Lung (tissue), 12 donors: ENCODE data around the gene GRID1. TPM values are rescaled to one million over a fixed set of nuclear protein-coding genes. Genes with fewer than 3 reads are reported as not detected.

Source experiments
- ATAC-seq: fragments of 200-7000 bp; cut with Tn5 transposase; one replicate; pipeline ENCODE4 v1.9.1; 2020; ENCODE audit warnings: moderate number of reproducible peaks; ENCODE audit not compliant: insufficient read depth, low FRiP score
- DNase-seq, 3 donors: peaks; one replicate each; pipeline ENCODE4 v3.0.0-alpha.2; 2013 to 2017
- H3K27ac ChIP-seq, 2 donors: one replicate each; pipeline ENCODE4 v1.5.1; 2013; ENCODE audit warnings: mild to moderate bottlenecking in 2 of 2, moderate library complexity in 2 of 2, control low read depth in 1 of 2, inconsistent platforms in 1 of 2, low read depth in 1 of 2, low read length in 1 of 2
- H3K27me3 ChIP-seq, 3 donors: one replicate each; pipeline ENCODE4 v1.5.1; 2013; ENCODE audit warnings: low read length in 2 of 3; ENCODE audit not compliant: control insufficient read depth in 3 of 3, insufficient read depth in 3 of 3
- H3K36me3 ChIP-seq, 4 donors: one replicate each; pipeline ENCODE4 v1.5.1; 2013; ENCODE audit warnings: low read length in 4 of 4, mild to moderate bottlenecking in 1 of 4, moderate library complexity in 1 of 4; ENCODE audit not compliant: control insufficient read depth in 4 of 4, insufficient read depth in 4 of 4
- H3K4me1 ChIP-seq, 5 donors: one replicate each; pipeline ENCODE4 v1.5.1; 2013; ENCODE audit warnings: low read length in 5 of 5, mild to moderate bottlenecking in 2 of 5, moderate library complexity in 1 of 5; ENCODE audit not compliant: control insufficient read depth in 5 of 5, insufficient read depth in 5 of 5
- H3K4me3 ChIP-seq: one replicate; pipeline ENCODE4 v1.5.1; 2013; ENCODE audit warnings: mild to moderate bottlenecking, control low read depth, moderate library complexity
- H3K9ac ChIP-seq, 2 donors: one replicate each; pipeline ENCODE4 v1.5.1; 2013; ENCODE audit warnings: low read length in 2 of 2, control low read depth in 1 of 2; ENCODE audit not compliant: insufficient read depth in 1 of 2
- H3K9me3 ChIP-seq, 4 donors: one replicate each; pipeline ENCODE4 v1.5.1; 2013; ENCODE audit warnings: low read length in 3 of 4, mild to moderate bottlenecking in 1 of 4, moderate library complexity in 1 of 4; ENCODE audit not compliant: control insufficient read depth in 4 of 4, insufficient read depth in 3 of 4
- CTCF ChIP-seq: IDR thresholded peaks from 2 replicates; pipeline ENCODE4 v1.5.1; 2012; ENCODE audit warnings: mild to moderate bottlenecking; ENCODE audit errors: control extremely low read depth, extremely low read depth
- WGBS, 2 donors: extraction: QIAGEN DNeasy Blood & Tissue Kit; methylation state at CpG; one replicate each; pipeline ENCODE4 v1.1.7; 2013; 5-methylcytosine and 5-hydroxymethylcytosine counted together
- polyA plus RNA-seq, 2 donors: library from polyadenylated mRNA; stranded (reverse); fragments of 200-250 nt; gene quantifications; one replicate each; pipeline ENCODE4 v1.2.1, GENCODE V29; 2013
- total RNA-seq, 2 donors: library from RNA; depleted of rRNA in 1 of 2; stranded (reverse); fragments of >200 nt in 1 of 2; gene quantifications; one replicate each; pipeline ENCODE4 v1.2.1, GENCODE V29; 2014 to 2021
- donor health status: control.
- donor health status: control.
- donor health status: Bipolar disorder and iron deficiency.
- donor health status: healthy.
- donor health status: DM: yes; HTN: yes; CAD: no.

GRID1 gene
- total and polyA plus RNA-seq, 4 donors = 1.1 to 3.6 (median 2.2) TPM

GRCh38 chr10:85922356-85923129, 444.1 kb downstream of the GRID1 start:
- ATAC-seq (no peak), DNase-seq (peak in 1 of 3 donors; percentile 17)
- WGBS, 2 donors = 72 to 78% methylated on average over 9 of the region's 9 CpGs

DNA sequence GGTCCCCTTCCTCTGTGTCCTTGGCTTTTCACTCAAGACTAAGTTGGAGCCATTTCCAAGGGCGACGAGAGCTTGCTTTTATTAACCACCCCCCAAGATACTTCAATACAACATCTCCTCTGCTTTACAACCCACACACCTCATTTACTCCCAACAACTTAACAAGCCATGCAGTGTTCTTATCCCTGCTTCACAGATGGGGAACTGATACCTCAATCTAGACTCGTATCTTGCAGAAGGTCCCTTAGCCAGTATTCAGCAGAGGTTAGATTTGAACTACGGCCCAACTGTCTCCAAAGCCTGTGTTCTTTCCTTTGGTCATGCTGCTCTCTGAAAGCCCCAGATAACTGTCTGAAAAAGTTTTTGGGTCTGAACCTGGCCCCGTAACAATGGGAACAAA, 444.8 kb downstream of the GRID1 start:
- Histone ChIP-seq H3K9me3 (no peaks in the 10 kb centered on the region), H3K4me1 (peaks cover 0 to 11% (median 3%) of the 10 kb centered on the region in 5 donors), H3K4me3 (no peak overlapping the region), H3K36me3 (no peaks in the 10 kb centered on the region), H3K27ac (no peak overlapping the region), H3K9ac (no peak overlapping the region), H3K27me3 (no peaks in the 10 kb centered on the region)
- no peak for TF ChIP-seq CTCF
- DNase-seq (no peak), ATAC-seq (no peak)
- WGBS, 2 donors = 91 to 94% methylated on average over 5 of the region's 5 CpGs

More at GRCh38 chr10:85922356-85923129, 444.1 kb downstream of the GRID1 start:
- Histone ChIP-seq H3K27ac (no peak overlapping the region), H3K9ac (no peak overlapping the region), H3K9me3 (no peaks in the 10 kb centered on the region), H3K27me3 (no peaks in the 10 kb centered on the region), H3K4me3 (no peak overlapping the region), H3K36me3 (no peaks in the 10 kb centered on the region), H3K4me1 (peaks cover 0 to 11% (median 3%) of the 10 kb centered on the region in 5 donors)
- no peak for TF ChIP-seq CTCF

GRCh38 chr10:85920311-85920710, 446.3 kb downstream of the GRID1 start:
- WGBS, 2 donors = 90 to 91% methylated on average over 6 of the region's 6 CpGs
- TF ChIP-seq CTCF = no peak
- Histone ChIP-seq H3K27ac (no peak overlapping the region), H3K9me3 (no peaks in the 10 kb centered on the region), H3K36me3 (no peaks in the 10 kb centered on the region), H3K9ac (no peak overlapping the region), H3K4me1 (peaks cover 0 to 19% (median 5%) of the 10 kb centered on the region in 5 donors), H3K4me3 (no peak overlapping the region), H3K27me3 (no peaks in the 10 kb centered on the region)
- ATAC-seq (no peak), DNase-seq (no peak)
